Activated B cell treated with CpG ODN at 0.5 μM for 24 hours (primary cell): ENCODE data around the gene ANGEL2. TPM values are rescaled to one million over a fixed set of nuclear protein-coding genes. Genes with fewer than 3 reads are reported as not detected.

Experiments used
- ATAC-seq: fragments of 200-7000 bp; cut with Tn5 transposase; one replicate; pipeline ENCODE4 v1.10.0; 2021; ENCODE audit warnings: low read depth, mild to moderate bottlenecking, moderate library complexity
- CTCF ChIA-PET: fragments of 350-600 bp; sonication (Branson Sonifier 250); formaldehyde crosslinking; loops from one replicate; lab custom pipeline; 2021; ENCODE audit warnings: antibody characterized with exemption; lab: Charles Lee
- POLR2A ChIA-PET: fragments of 350-600 bp; sonication (Branson Sonifier 250); formaldehyde crosslinking; loops from one replicate; lab custom pipeline; 2021; ENCODE audit warnings: antibody characterized with exemption; lab: Charles Lee
- DNase-seq: peaks from one replicate; pipeline ENCODE4 v3.0.0; 2022
- H3K27ac Mint-ChIP-seq: one replicate; pipeline ENCODE4 v1.8.0; 2020; ENCODE audit warnings: mixed read lengths
- H3K27me3 Mint-ChIP-seq: one replicate; pipeline ENCODE4 v1.8.0; 2021; ENCODE audit warnings: mixed read lengths
- H3K36me3 Mint-ChIP-seq: one replicate; pipeline ENCODE4 v1.8.0; 2021; ENCODE audit warnings: low read depth, mixed read lengths
- H3K4me1 Mint-ChIP-seq: one replicate; pipeline ENCODE4 v1.8.0; 2021; ENCODE audit warnings: mixed read lengths
- H3K4me3 Mint-ChIP-seq: one replicate; pipeline ENCODE4 v1.8.0; 2020; ENCODE audit warnings: mild to moderate bottlenecking, mixed read lengths
- H3K9me3 Mint-ChIP-seq: one replicate; pipeline ENCODE4 v1.8.0; 2020; ENCODE audit warnings: mixed read lengths
- CTCF ChIP-seq: fragments of 200-600 bp; IDR thresholded peaks from one replicate; pipeline ENCODE4 v1.8.0; 2022; ENCODE audit warnings: antibody characterized with exemption, mild to moderate bottlenecking
- intact Hi-C: fragments of 100-400 bp; cut with micrococcal nuclease; formaldehyde crosslinking; loops from one replicate; pipeline ENCODE4 v1.15.1; 2024
- total RNA-seq: library from RNA; stranded (reverse); gene quantifications from 2 replicates; pipeline ENCODE4 v1.2.3, GENCODE V29; 2022

The ANGEL2 gene
- total RNA-seq, 1 donor from 2014 or later, result 63.3 TPM

DNA sequence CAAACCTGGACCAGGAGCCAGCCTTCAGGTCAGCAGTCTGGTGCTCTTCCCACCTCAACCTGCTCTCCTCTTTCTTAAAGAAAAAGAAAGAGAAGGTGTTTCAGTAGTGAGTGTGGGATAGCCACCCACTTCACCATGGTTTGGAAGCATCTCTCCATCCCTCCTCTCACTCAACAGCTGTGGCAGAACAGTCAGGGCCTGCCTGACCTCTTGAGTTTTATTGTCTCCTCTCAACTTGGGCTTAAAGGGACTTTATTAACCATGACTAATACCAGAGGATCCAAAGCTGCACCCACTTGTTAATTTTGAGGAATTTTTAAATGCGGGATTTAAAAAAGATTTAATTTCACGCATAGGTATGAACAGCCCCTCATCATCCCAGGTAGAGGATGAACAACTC is 65.9 kb downstream of the ANGEL2 start:
- H3K4me3 Mint-ChIP-seq, result peak overlapping the region; percentile 88
- H3K4me1 Mint-ChIP-seq, result peaks cover 32% of the 10 kb centered on the region
- intact Hi-C loops, result loop anchor here (2.0 to 5.0 kb wide), 2 partner anchors 48 to 65 kb away; partner anchors contain the start of gene ANGEL2
- ChIA-PET POLR2A (interaction anchor here (1.3 kb wide), 1 partner anchor 155 kb away, joined by 5 read pairs; no protein-coding TSS in a partner anchor), CTCF (no interaction called here)
- ATAC-seq, result no peak
- DNase-seq, result no peak
- TF ChIP-seq CTCF, result no peak
- H3K36me3 Mint-ChIP-seq, result no peaks in the 10 kb centered on the region
- peaks cover 2% of the 10 kb centered on the region for H3K9me3 Mint-ChIP-seq
- peaks cover 21% of the 10 kb centered on the region for H3K27me3 Mint-ChIP-seq
- no peak overlapping the region for H3K27ac Mint-ChIP-seq

DNA sequence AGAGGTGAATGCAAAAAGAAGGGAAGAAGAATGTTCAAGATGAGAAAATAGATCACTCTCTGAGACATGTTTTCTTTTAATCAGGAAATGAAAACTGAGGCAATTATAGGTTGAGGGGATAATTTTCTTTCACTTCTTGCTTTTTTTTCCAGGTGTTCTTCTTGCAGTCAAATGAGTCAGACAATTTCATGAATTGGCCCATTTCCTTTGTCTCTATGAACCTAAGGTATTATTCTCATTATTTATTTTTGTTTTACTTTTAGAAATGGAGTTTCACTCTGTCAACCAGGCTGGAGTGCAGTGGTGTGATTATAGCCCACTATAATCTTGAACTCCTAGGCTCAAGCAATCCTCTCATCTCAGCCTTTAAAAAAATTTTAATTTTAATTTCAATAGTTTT is 68.8 kb downstream of the ANGEL2 start:
- H3K36me3 Mint-ChIP-seq, result no peaks in the 10 kb centered on the region
- H3K9me3 Mint-ChIP-seq, result peaks cover 2% of the 10 kb centered on the region
- peak overlapping the region; percentile 51 for H3K27ac Mint-ChIP-seq
- no peak overlapping the region for H3K4me3 Mint-ChIP-seq
- DNase-seq (no peak), ATAC-seq (no peak)
- intact Hi-C loops, result no loop called here
- peaks cover 6% of the 10 kb centered on the region for H3K27me3 Mint-ChIP-seq
- POLR2A ChIA-PET, result no interaction called here
- TF ChIP-seq CTCF, result no peak
- CTCF ChIA-PET, result no interaction called here
- H3K4me1 Mint-ChIP-seq, result peaks cover 48% of the 10 kb centered on the region

- no peak for ATAC-seq
- Mint-ChIP-seq H3K9me3 (peaks cover 2% of the 10 kb centered on the region), H3K4me3 (no peak overlapping the region), H3K36me3 (no peaks in the 10 kb centered on the region), H3K27ac (no peak overlapping the region), H3K27me3 (peaks cover 3% of the 10 kb centered on the region), H3K4me1 (peaks cover 44% of the 10 kb centered on the region)
- POLR2A ChIA-PET, result no interaction called here
- CTCF ChIA-PET, result no interaction called here
- no peak for TF ChIP-seq CTCF
- no peak for DNase-seq
- intact Hi-C loops, result no loop called here
Measured at GRCh38 chr1:212945463-212946160, 70.1 kb downstream of the ANGEL2 start.

DNA sequence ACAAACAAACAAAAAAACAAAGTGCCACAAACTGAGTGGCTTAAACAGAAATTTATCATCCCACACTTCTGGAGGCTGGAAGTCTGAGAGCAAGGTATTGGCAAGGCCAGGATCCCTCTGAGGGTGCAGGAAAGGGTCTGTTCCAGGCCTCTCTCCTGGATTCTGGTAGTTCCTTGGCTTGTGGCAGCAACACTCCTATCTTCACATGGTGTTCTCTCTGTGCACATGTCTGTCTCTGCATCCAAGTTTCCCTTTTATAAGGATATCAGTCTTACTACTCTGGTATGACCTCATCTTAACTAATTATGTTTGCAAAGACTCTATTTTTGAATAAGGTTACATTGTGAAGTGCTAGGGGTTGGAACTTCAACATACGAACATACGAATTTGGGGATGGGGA is 70.6 kb downstream of the ANGEL2 start:
- Mint-ChIP-seq H3K4me1 (peaks cover 41% of the 10 kb centered on the region), H3K36me3 (no peaks in the 10 kb centered on the region), H3K27me3 (peaks cover under 1% of the 10 kb centered on the region), H3K27ac (peak overlapping the region; percentile 18), H3K4me3 (no peak overlapping the region), H3K9me3 (peaks cover 5% of the 10 kb centered on the region)
- intact Hi-C loops, result no loop called here
- no peak for DNase-seq
- CTCF ChIA-PET, result no interaction called here
- no peak for ATAC-seq
- no peak for TF ChIP-seq CTCF
- POLR2A ChIA-PET, result no interaction called here

GRCh38 chr1:212944229-212944901 is 71.3 kb downstream of the ANGEL2 start:
- Mint-ChIP-seq H3K36me3 (no peaks in the 10 kb centered on the region), H3K27ac (peak overlapping the region; percentile 42), H3K4me1 (peaks cover 37% of the 10 kb centered on the region), H3K9me3 (peaks cover 7% of the 10 kb centered on the region), H3K4me3 (no peak overlapping the region), H3K27me3 (no peaks in the 10 kb centered on the region)
- ATAC-seq (peak; percentile 85), DNase-seq (no peak)
- no peak for TF ChIP-seq CTCF
- intact Hi-C loops, result no loop called here
- ChIA-PET CTCF (no interaction called here), POLR2A (interaction anchor here (0.6 kb wide), 1 partner anchor 1004 kb away, joined by 3 read pairs; no protein-coding TSS in a partner anchor)
